GM18858 (cell line): ENCODE results near the gene OR6C1.
"Not testable (repeated sequence)": the region's sequence is repeated elsewhere in the genome, so short reads cannot be mapped to it uniquely, and the experiment has no call there.

Source experiments
- ATAC-seq: cut with Tn5 transposase; IDR thresholded peaks from one replicate; pipeline ENCODE4 v1.9.1; 2021; ENCODE audit not compliant: unreplicated experiment

The OR6C1 gene

GRCh38 chr12:55314043-55314442, at the start of gene OR6C1:
Gene OR6C1 (plus strand): TSS chr12:55314343. CDS start chr12:55320600, 6,257 bp downstream.
- ATAC-seq = no peak

GRCh38 chr12:55280991-55281390, 33.2 kb upstream of the OR6C1 start:
- no peak for ATAC-seq

GRCh38 chr12:55289999-55290398, 24.1 kb upstream of the OR6C1 start:
- no peak for ATAC-seq

- no peak for ATAC-seq
Measured at GRCh38 chr12:55296469-55296868, 17.7 kb upstream of the OR6C1 start, which contains the start of gene OR6C6. Gene OR6C6 (minus strand): TSS chr12:55296569. CDS start chr12:55295232, 1,337 bp downstream.

GRCh38 chr12:55320201-55320600, 6.1 kb downstream of the OR6C1 start:
- no peak for ATAC-seq

- ATAC-seq = not testable (repeated sequence)
Measured at GRCh38 chr12:55325801-55326200, 11.7 kb downstream of the OR6C1 start.

- ATAC-seq = no peak
Measured at GRCh38 chr12:55330446-55330845, 16.3 kb downstream of the OR6C1 start, which contains the start of gene OR6C3. Gene OR6C3 (plus strand): TSS chr12:55330746. CDS start chr12:55331701, 955 bp downstream.

GRCh38 chr12:55336002-55336401, 21.9 kb downstream of the OR6C1 start:
- no peak for ATAC-seq

GRCh38 chr12:55355338-55355737, 41.2 kb downstream of the OR6C1 start:
- not testable (repeated sequence) for ATAC-seq

- no peak for ATAC-seq
Measured at GRCh38 chr12:55362675-55363074, 48.5 kb downstream of the OR6C1 start, which contains the start of gene OR6C75. Gene OR6C75 (plus strand): TSS chr12:55362975. CDS start chr12:55365111, 2,136 bp downstream.

- ATAC-seq = no peak
Measured at GRCh38 chr12:55365086-55365485, 50.9 kb downstream of the OR6C1 start.
